Testis (tissue), 3 donors: Measurements from ENCODE around the gene MRPS2. TPM values are rescaled to one million over a fixed set of nuclear protein-coding genes. Genes with fewer than 3 reads are reported as not detected.

Experiments
- DNase-seq: peaks from one replicate; pipeline ENCODE4 v3.0.0-alpha.2; 2019
- H3K27ac ChIP-seq, 2 donors: fragments of 200-600 bp; sonication (generic); one replicate each; pipeline ENCODE4 v1.5.1; 2019
- H3K27me3 ChIP-seq: fragments of 200-600 bp; sonication (generic); one replicate; pipeline ENCODE4 v1.5.1; 2019
- H3K36me3 ChIP-seq: fragments of 200-600 bp; sonication (generic); one replicate; pipeline ENCODE4 v1.5.1; 2017; ENCODE audit warnings: low read depth; ENCODE audit errors: missing control alignments
- H3K4me1 ChIP-seq: fragments of 200-600 bp; sonication (generic); one replicate; pipeline ENCODE4 v1.5.1; 2019
- H3K4me3 ChIP-seq, 2 donors: fragments of 200-600 bp; sonication (generic); one replicate each; pipeline ENCODE4 v1.5.1; 2017 to 2019
- H3K9me3 ChIP-seq: fragments of 200-600 bp; sonication (generic); one replicate; pipeline ENCODE4 v1.5.1; 2017
- POLR2A ChIP-seq: fragments of 450-650 bp; IDR thresholded peaks from one replicate; pipeline ENCODE4 v1.6.1; 2017; ENCODE audit warnings: antibody characterized with exemption, mild to moderate bottlenecking, moderate library complexity
- WGBS, 2 donors: methylation state at CpG; one replicate each; pipeline ENCODE4 v1.1.5; 2018; 5-methylcytosine and 5-hydroxymethylcytosine counted together
- intact Hi-C: fragments of 100-400 bp; cut with DNase I; formaldehyde crosslinking; loops from one replicate; pipeline ENCODE4 v1.15.1; 2023; ENCODE audit warnings: low total_unique reads
- polyA plus RNA-seq: library from polyadenylated mRNA; stranded (reverse); fragments of 350-450 nt; fragmentation: Illumina TruSeq; extraction: RNeasy Lipid Tissue Mini Kit (QIAGEN cat#74804); gene quantifications from one replicate; pipeline ENCODE4 v1.2.3, GENCODE V29; 2014; ENCODE audit warnings: low read depth, low replicate concordance; ENCODE audit not compliant: insufficient read depth
- total RNA-seq, 2 donors: library from RNA; depleted of rRNA; stranded (reverse); fragments of >200 nt; gene quantifications; one replicate each; pipeline ENCODE4 v1.2.3, GENCODE V29; 2016
- TF ChIP-seq, protein P1 (sequence below), 3 experiments: fragments of 450-650 bp in 2 of 3; fragments of 200-600 bp in 1 of 3; sonication (generic) in 1 of 3; IDR thresholded peaks; one replicate each; pipeline ENCODE4 v1.5.1; 2016 to 2019; ENCODE audit warnings: antibody characterized with exemption in 3 of 3, mild to moderate bottlenecking in 2 of 3, moderate library complexity in 1 of 3

The MRPS2 gene
- total and polyA plus RNA-seq, 3 donors from 2014 or later = 34.7 to 40.4 (median 35.9) TPM

DNA sequence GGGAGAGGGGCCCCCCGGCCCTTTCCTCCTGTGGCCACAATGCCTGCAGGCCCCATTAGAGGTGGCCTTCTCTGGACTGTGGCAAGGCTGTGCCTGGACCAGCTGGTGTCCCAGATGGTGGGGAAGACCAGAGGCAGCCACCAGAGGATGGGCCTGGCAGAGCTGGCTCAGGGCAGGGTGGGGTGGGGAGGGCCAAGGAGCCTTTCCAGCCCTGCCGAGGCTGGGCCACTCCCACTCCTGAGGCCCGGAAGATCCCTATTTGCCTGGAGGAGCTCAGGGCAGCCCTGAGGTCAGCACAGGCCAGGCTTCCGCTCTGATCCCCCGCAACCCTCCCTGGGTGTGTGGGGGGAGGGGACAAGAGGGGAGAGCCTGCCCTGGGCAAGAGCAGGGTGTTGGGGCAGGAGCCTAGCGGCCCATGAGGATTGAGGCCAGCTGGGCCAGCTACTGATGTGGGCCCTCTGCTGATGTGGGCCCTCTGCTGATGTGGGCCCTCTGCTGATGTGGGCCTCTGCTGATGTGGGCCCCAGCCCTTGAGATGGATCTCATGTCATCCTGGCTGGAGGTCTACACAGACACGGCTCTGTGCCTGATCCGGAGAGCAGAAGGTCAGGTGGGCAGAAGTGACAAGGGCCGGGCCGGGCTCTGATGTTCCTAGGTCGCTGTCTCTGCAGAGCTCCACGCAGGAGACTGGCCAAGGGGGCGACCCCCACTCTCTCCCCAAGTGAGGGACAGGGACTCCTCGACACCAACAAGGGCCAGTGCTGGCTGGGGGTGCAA, 6.0 kb downstream of the MRPS2 start:
- H3K4me1 ChIP-seq = peaks cover 6% of the 10 kb centered on the region
- 68 to 78% methylated on average over 6 to 14 of the region's 14 CpGs for WGBS, 2 donors
- H3K27ac ChIP-seq = no peak overlapping the region
- H3K9me3 ChIP-seq = no peaks in the 10 kb centered on the region
- no peaks in the 10 kb centered on the region for H3K27me3 ChIP-seq
- no peak overlapping the region for H3K4me3 ChIP-seq
- no peak for DNase-seq
- no peaks in the 10 kb centered on the region for H3K36me3 ChIP-seq
- intact Hi-C loops = no loop called here
- TF ChIP-seq, protein P1, sequence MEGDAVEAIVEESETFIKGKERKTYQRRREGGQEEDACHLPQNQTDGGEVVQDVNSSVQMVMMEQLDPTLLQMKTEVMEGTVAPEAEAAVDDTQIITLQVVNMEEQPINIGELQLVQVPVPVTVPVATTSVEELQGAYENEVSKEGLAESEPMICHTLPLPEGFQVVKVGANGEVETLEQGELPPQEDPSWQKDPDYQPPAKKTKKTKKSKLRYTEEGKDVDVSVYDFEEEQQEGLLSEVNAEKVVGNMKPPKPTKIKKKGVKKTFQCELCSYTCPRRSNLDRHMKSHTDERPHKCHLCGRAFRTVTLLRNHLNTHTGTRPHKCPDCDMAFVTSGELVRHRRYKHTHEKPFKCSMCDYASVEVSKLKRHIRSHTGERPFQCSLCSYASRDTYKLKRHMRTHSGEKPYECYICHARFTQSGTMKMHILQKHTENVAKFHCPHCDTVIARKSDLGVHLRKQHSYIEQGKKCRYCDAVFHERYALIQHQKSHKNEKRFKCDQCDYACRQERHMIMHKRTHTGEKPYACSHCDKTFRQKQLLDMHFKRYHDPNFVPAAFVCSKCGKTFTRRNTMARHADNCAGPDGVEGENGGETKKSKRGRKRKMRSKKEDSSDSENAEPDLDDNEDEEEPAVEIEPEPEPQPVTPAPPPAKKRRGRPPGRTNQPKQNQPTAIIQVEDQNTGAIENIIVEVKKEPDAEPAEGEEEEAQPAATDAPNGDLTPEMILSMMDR (IDR thresholded peaks at IDR 0.05) = no peak
- TF ChIP-seq POLR2A = no peak

DNA sequence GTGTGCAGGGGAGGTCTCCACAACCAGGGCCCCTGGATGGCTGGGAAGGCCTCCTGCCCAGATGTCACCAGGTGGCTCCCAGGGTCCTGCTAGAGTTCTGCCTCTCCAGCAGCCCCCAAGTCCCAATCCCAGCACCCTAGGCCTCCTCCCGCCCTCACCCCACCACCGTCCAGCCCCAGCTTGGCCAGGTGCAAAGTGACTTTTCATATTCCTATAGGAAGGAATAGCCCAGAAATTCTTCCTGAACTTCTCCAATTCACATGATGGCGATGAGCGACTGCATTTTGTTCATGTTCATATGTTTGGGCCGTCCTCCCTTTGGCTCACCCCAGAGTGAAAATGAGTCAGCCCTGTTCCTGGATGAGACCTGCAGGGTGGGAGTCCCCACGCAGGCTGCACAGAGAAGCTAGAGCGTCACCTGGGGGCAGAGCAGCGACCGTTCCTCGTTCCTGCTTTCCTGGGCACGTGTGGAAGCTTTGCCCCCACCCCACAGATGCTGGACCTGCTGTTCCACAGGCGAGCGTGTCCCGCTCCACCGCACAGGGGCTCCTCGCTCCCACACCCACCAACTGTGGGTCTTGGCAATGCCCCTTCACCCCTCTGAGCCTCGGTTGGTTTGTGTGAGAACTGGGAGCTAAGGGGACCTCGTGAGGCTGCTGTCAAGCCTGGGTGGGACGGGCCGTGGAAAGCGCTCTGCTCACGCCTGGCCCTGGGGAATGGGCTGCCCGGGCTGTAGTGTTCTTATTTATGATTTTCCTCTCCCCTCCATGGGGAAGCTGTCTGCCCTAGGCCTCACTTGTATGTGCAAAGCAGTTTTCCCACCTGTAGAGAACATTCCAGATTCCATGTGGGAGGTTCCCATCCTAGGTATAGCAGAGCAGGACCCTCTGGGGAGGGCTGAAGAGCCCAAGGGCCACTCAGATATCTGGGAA, 6.9 kb downstream of the MRPS2 start:
- Histone ChIP-seq H3K36me3 (no peaks in the 10 kb centered on the region), H3K9me3 (no peaks in the 10 kb centered on the region), H3K27me3 (no peaks in the 10 kb centered on the region), H3K4me3 (no peak overlapping the region), H3K27ac (no peak overlapping the region), H3K4me1 (no peaks in the 10 kb centered on the region)
- TF ChIP-seq, protein P1 (IDR thresholded peaks at IDR 0.05) = no peak
- TF ChIP-seq POLR2A = no peak
- no peak for DNase-seq
- intact Hi-C loops = no loop called here
- 89 to 93% methylated on average over 18 to 23 of the region's 23 CpGs for WGBS, 2 donors

DNA sequence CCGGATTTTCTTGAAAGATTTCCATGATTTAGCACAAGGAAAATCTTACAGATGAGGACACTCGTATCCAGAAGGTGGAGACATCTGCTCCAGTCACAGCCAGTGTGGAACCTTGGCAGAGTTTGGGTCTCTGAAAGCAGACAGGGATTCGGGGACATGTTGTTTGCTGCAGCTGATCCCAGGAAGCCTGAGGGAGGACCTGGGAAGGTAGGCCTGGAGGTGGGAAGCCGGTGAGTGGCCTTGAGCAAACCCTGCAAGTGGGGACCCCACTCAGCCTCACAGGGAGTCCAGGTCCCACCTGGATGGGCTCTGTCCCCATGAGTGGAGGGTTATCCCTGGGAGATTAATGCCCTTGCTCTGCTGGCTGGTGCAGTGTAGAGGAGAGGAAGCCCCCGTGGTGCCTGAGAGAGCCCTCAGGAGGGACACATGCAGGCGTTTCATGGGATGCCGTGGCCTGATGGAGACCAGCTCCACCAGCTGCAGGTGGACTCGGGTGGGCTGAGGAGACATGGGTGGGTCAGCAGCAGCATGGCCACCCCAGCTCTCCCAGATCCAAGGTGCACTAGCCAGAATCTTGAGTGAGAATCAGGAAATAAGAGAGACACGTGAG, 7.8 kb downstream of the MRPS2 start:
- Histone ChIP-seq H3K9me3 (no peaks in the 10 kb centered on the region), H3K36me3 (no peaks in the 10 kb centered on the region), H3K4me3 (no peak overlapping the region), H3K4me1 (no peaks in the 10 kb centered on the region), H3K27me3 (no peaks in the 10 kb centered on the region), H3K27ac (no peak overlapping the region)
- no peak for DNase-seq
- 92 to 94% methylated on average over 7 to 9 of the region's 9 CpGs for WGBS, 2 donors
- TF ChIP-seq, protein P1 (IDR thresholded peaks at IDR 0.05) = no peak
- TF ChIP-seq POLR2A = no peak
- intact Hi-C loops = no loop called here

DNA sequence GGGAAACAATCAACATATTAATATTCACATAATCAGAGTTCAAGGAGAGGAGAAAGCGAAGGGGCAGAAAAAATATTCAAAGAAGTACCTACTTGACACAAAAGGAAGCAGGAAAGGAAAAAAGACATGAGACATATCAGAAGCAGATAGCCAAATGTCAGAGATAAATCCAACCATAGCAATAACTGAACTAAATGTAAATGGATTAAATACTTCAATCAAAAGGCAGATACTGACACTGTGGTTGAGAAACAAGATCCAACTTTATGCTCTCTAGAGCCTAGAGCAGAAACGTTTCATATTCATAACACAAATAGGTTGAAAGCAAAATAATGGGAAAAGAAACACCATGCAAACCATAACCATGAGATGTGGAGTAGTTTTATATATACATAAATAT, 9.0 kb downstream of the MRPS2 start:
- Histone ChIP-seq H3K27me3 (no peaks in the 10 kb centered on the region), H3K4me3 (no peak overlapping the region), H3K27ac (no peak overlapping the region), H3K4me1 (no peaks in the 10 kb centered on the region), H3K36me3 (no peaks in the 10 kb centered on the region), H3K9me3 (no peaks in the 10 kb centered on the region)
- no peak for DNase-seq
- TF ChIP-seq, protein P1 (IDR thresholded peaks at IDR 0.05) = no peak
- 86 to 90% methylated on average over 2 of the region's 2 CpGs for WGBS, 2 donors
- intact Hi-C loops = no loop called here
